ENCODE data around the gene LRRC73.
"Not testable (repeated sequence)": the region's sequence is repeated elsewhere in the genome, so short reads cannot be mapped to it uniquely, and the experiment has no call there.

LRRC73 gene

GRCh38 chr6:43511824-43512415 lies 1.8 kb upstream of the LRRC73 start:
- peak in 3 of 56 donors; percentile 34 to 44 (median 35) for DNase-seq

GRCh38 chr6:43510827-43511163 lies 649 bp upstream of the LRRC73 start:
- no peak for DNase-seq

- peak in 1 of 56 donors; percentile 49 for DNase-seq
Observed at GRCh38 chr6:43509142-43509983, 783 bp downstream of the LRRC73 start.

- no peak for DNase-seq
Observed at GRCh38 chr6:43508481-43509141, 1.5 kb downstream of the LRRC73 start.

GRCh38 chr6:43506667-43507471 lies 3.3 kb downstream of the LRRC73 start:
- peak in 49 of 56 donors; percentile 20 to 85 (median 55) for DNase-seq

GRCh38 chr6:43506171-43506570 lies 4.0 kb downstream of the LRRC73 start:
- no peak for DNase-seq

GRCh38 chr6:43505718-43506117 lies 4.4 kb downstream of the LRRC73 start:
- DNase-seq = no peak

- DNase-seq = no peak
Observed at GRCh38 chr6:43504756-43505593, 5.2 kb downstream of the LRRC73 start.

GRCh38 chr6:43503443-43503842 lies 6.7 kb downstream of the LRRC73 start:
- DNase-seq = no peak

GRCh38 chr6:43502666-43503065 lies 7.5 kb downstream of the LRRC73 start:
- peak in 2 of 56 donors; percentile 15 to 19 for DNase-seq

- DNase-seq = no peak
Observed at GRCh38 chr6:43500921-43501320, 9.2 kb downstream of the LRRC73 start.

- no peak for DNase-seq
Observed at GRCh38 chr6:43499028-43499815, 10.9 kb downstream of the LRRC73 start.

GRCh38 chr6:43498291-43498690 lies 11.9 kb downstream of the LRRC73 start:
- not testable (repeated sequence) for DNase-seq

- no peak for DNase-seq
Observed at GRCh38 chr6:43497689-43498088, 12.5 kb downstream of the LRRC73 start.

- DNase-seq = no peak
Observed at GRCh38 chr6:43497129-43497396, 13.1 kb downstream of the LRRC73 start.

- peak in 10 of 56 donors; percentile 13 to 47 (median 29) for DNase-seq
Observed at GRCh38 chr6:43496370-43497128, 13.6 kb downstream of the LRRC73 start.

GRCh38 chr6:43495409-43495941 lies 14.7 kb downstream of the LRRC73 start:
- DNase-seq = peak in 2 of 56 donors; percentile 10 to 19

GRCh38 chr6:43494766-43495165 lies 15.4 kb downstream of the LRRC73 start:
- DNase-seq = no peak

GRCh38 chr6:43494321-43494720 lies 15.8 kb downstream of the LRRC73 start:
- no peak for DNase-seq
